Loucy (cell line): ENCODE results near the gene DMBT1.

ENCODE experiments used
- H2AFZ ChIP-seq: fragments of 200-600 bp; sonication (generic); 2 replicates; pipeline ENCODE4 v1.6.0; 2016; ENCODE audit warnings: antibody characterized with exemption, mild to moderate bottlenecking, low read length, moderate library complexity
- H3F3A ChIP-seq: fragments of 200-600 bp; 2 replicates; pipeline ENCODE4 v1.6.0; 2016; ENCODE audit warnings: antibody characterized with exemption, low read depth, mild to moderate bottlenecking
- H3K27me3 ChIP-seq: fragments of 200-600 bp; sonication (generic); 2 replicates; pipeline ENCODE4 v1.6.1; 2014; ENCODE audit warnings: low read length, mild to moderate bottlenecking; ENCODE audit not compliant: insufficient read depth, poor library complexity, severe bottlenecking
- H3K36me3 ChIP-seq: fragments of 200-600 bp; sonication (generic); 2 replicates; pipeline ENCODE4 v1.6.1; 2016; ENCODE audit warnings: low read length; ENCODE audit not compliant: insufficient read depth
- H3K4me1 ChIP-seq: fragments of 200-600 bp; sonication (generic); 2 replicates; pipeline ENCODE4 v1.5.1; 2014; ENCODE audit warnings: low read length, mild to moderate bottlenecking; ENCODE audit not compliant: insufficient read depth, poor library complexity, severe bottlenecking
- H3K4me2 ChIP-seq: fragments of 200-600 bp; sonication (generic); 2 replicates; pipeline ENCODE4 v1.6.0; 2014; ENCODE audit warnings: antibody characterized with exemption, low read length, low read depth, mild to moderate bottlenecking; ENCODE audit not compliant: poor library complexity, severe bottlenecking
- H3K4me3 ChIP-seq: fragments of 200-600 bp; sonication (generic); 2 replicates; pipeline ENCODE4 v1.5.1; 2014; ENCODE audit warnings: low read length, mild to moderate bottlenecking, mixed read lengths; ENCODE audit not compliant: poor library complexity, severe bottlenecking
- H3K79me2 ChIP-seq: fragments of 200-600 bp; sonication (generic); 2 replicates; pipeline ENCODE4 v1.6.1; 2014; ENCODE audit warnings: low read length; ENCODE audit not compliant: insufficient read depth
- H3K9ac ChIP-seq: fragments of 200-600 bp; sonication (generic); 2 replicates; pipeline ENCODE4 v1.6.0; 2014; ENCODE audit warnings: mild to moderate bottlenecking, low read depth, low read length, moderate library complexity; ENCODE audit not compliant: poor library complexity, severe bottlenecking
- H3K9me2 ChIP-seq: fragments of 200-600 bp; sonication (generic); replicated peaks from 2 replicates; pipeline ENCODE4 v1.6.1; 2016; ENCODE audit warnings: low read depth, low read length, mixed read lengths
- H3K9me3 ChIP-seq: fragments of 200-600 bp; sonication (generic); 2 replicates; pipeline ENCODE4 v1.6.1; 2014; ENCODE audit warnings: mild to moderate bottlenecking, antibody characterized with exemption, low read length, low read depth; ENCODE audit not compliant: insufficient read depth
- H4K20me1 ChIP-seq: fragments of 200-600 bp; sonication (generic); 2 replicates; pipeline ENCODE4 v1.6.0; 2014; ENCODE audit warnings: antibody characterized with exemption, low read length, mild to moderate bottlenecking; ENCODE audit not compliant: insufficient read depth, poor library complexity, severe bottlenecking
- EZH2phosphoT487 ChIP-seq: fragments of 200-600 bp; IDR thresholded peaks from 2 replicates; pipeline ENCODE4 v1.6.1; 2018; ENCODE audit warnings: antibody characterized with exemption, mild to moderate bottlenecking, moderate library complexity, borderline replicate concordance
- TF ChIP-seq, protein P1 (sequence below): fragments of 200-600 bp; sonication (generic); conservative IDR thresholded peaks from 2 replicates; pipeline ENCODE4 v1.5.1; 2014; ENCODE audit warnings: mild to moderate bottlenecking, antibody characterized with exemption, low read length

Gene DMBT1

DNA sequence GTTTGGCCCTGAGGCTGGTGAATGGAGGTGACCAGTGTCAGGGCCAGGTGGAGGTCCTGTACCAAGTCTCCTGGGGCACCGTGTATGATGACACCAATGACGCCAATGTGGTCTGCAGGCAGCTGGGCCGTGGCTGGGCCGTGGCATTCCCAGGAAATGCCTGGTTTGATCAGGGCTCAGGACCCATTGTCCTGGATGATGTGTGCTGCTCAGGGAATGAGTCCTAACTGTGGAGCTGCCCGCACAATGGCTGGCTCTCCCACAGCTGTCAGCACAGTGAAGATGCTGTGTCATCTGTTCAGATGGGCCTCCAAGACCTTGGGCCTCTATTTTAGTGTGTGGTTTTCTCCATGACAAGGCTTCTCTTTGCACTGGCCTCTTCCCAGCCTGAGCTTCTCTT lies 64.0 kb downstream of the DMBT1 start:
- Histone ChIP-seq H3K27me3 (no peaks in the 10 kb centered on the region), H3K9me2 (no peaks in the 10 kb centered on the region), H2AFZ (no peak overlapping the region), H3K9me3 (peaks cover 9% of the 10 kb centered on the region; the same call in 1 of the 2 replicates), H3K4me1 (no peaks in the 10 kb centered on the region), H3F3A (no peaks in the 10 kb centered on the region), H3K9ac (no peak overlapping the region), H3K36me3 (no peaks in the 10 kb centered on the region), H3K79me2 (no peaks in the 10 kb centered on the region), H3K4me3 (no peak overlapping the region), H3K4me2 (no peak overlapping the region), H4K20me1 (no peaks in the 10 kb centered on the region)
- TF ChIP-seq, protein P1, sequence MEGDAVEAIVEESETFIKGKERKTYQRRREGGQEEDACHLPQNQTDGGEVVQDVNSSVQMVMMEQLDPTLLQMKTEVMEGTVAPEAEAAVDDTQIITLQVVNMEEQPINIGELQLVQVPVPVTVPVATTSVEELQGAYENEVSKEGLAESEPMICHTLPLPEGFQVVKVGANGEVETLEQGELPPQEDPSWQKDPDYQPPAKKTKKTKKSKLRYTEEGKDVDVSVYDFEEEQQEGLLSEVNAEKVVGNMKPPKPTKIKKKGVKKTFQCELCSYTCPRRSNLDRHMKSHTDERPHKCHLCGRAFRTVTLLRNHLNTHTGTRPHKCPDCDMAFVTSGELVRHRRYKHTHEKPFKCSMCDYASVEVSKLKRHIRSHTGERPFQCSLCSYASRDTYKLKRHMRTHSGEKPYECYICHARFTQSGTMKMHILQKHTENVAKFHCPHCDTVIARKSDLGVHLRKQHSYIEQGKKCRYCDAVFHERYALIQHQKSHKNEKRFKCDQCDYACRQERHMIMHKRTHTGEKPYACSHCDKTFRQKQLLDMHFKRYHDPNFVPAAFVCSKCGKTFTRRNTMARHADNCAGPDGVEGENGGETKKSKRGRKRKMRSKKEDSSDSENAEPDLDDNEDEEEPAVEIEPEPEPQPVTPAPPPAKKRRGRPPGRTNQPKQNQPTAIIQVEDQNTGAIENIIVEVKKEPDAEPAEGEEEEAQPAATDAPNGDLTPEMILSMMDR: no peak
- no peak for TF ChIP-seq EZH2phosphoT487

DNA sequence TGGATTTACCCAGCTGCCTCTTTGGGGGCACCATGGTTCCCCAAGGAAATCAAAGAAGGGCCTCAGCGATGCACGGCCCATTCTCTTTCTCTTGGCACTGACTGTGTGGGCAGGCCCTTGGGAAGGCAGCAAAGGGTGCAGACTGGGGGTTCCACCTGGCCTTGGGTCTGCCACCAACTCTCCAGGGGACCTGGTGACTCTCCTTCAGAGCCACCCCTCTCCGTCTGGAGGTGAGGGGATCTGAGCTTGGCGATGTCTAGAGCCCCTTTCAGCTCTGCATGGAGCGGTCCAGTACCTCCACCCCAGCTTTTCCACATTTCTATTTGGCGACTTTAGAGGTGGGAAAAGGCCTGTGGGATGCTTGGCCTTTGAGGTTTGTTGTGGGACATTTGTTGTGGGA lies 70.0 kb downstream of the DMBT1 start:
- Histone ChIP-seq H3K4me2 (no peak overlapping the region), H3K79me2 (no peaks in the 10 kb centered on the region), H3K9me2 (no peaks in the 10 kb centered on the region), H3K9me3 (no peaks in the 10 kb centered on the region; the same call in 1 of the 2 replicates), H3K4me3 (no peak overlapping the region), H2AFZ (no peak overlapping the region), H3K36me3 (no peaks in the 10 kb centered on the region), H3F3A (no peaks in the 10 kb centered on the region), H4K20me1 (no peaks in the 10 kb centered on the region), H3K27me3 (no peaks in the 10 kb centered on the region), H3K4me1 (no peaks in the 10 kb centered on the region), H3K9ac (no peak overlapping the region)
- no peak for TF ChIP-seq EZH2phosphoT487
- TF ChIP-seq, protein P1: no peak

DNA sequence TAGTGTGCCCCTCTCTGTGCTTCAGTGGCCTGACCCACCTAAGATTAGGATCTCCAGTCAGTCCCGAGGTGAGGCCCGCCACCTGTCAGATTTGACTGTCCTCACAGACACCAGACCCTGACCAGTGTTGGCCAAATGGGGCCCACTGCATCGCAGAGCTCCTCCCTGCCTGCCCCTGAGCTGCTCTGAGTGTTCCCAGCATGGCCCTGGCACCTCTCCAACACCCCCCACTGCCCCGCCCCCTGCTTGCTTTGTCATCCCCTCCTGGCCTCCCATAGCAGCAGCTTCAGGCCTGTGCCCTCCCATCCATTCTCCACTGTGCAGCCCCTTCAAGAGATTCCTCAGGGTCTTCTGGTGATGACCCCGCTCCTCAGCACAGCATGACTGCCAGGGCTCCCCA lies 71.5 kb downstream of the DMBT1 start:
- H3K4me1 ChIP-seq: no peaks in the 10 kb centered on the region
- H3K4me2 ChIP-seq: no peak overlapping the region
- H3K4me3 ChIP-seq: no peak overlapping the region
- H3K79me2 ChIP-seq: no peaks in the 10 kb centered on the region
- H3K36me3 ChIP-seq: no peaks in the 10 kb centered on the region
- no peaks in the 10 kb centered on the region for H3K27me3 ChIP-seq
- H3F3A ChIP-seq: no peaks in the 10 kb centered on the region
- no peak for TF ChIP-seq EZH2phosphoT487
- TF ChIP-seq, protein P1: no peak
- no peak overlapping the region for H2AFZ ChIP-seq
- no peaks in the 10 kb centered on the region for H4K20me1 ChIP-seq
- no peak overlapping the region for H3K9ac ChIP-seq
- H3K9me3 ChIP-seq: no peaks in the 10 kb centered on the region; the same call in 1 of the 2 replicates
- no peaks in the 10 kb centered on the region for H3K9me2 ChIP-seq
